GM18505 (cell line): ENCODE data around the gene TMEM165.

ENCODE experiments used
- ATAC-seq: cut with Tn5 transposase; IDR thresholded peaks from one replicate; pipeline ENCODE4 v1.9.1; 2021; ENCODE audit not compliant: unreplicated experiment
- POLR2A ChIP-seq: IDR thresholded peaks from 4 replicates; pipeline ENCODE4 v1.6.1; 2011; ENCODE audit warnings: borderline replicate concordance; ENCODE audit not compliant: insufficient read depth, insufficient read length; ENCODE audit errors: extremely low read depth

The TMEM165 gene

GRCh38 chr4:55380576-55380975 lies 15.2 kb upstream of the TMEM165 start:
- ATAC-seq, result no peak
- no peak for TF ChIP-seq POLR2A

GRCh38 chr4:55381502-55381901 lies 14.3 kb upstream of the TMEM165 start:
- no peak for TF ChIP-seq POLR2A
- no peak for ATAC-seq

DNA sequence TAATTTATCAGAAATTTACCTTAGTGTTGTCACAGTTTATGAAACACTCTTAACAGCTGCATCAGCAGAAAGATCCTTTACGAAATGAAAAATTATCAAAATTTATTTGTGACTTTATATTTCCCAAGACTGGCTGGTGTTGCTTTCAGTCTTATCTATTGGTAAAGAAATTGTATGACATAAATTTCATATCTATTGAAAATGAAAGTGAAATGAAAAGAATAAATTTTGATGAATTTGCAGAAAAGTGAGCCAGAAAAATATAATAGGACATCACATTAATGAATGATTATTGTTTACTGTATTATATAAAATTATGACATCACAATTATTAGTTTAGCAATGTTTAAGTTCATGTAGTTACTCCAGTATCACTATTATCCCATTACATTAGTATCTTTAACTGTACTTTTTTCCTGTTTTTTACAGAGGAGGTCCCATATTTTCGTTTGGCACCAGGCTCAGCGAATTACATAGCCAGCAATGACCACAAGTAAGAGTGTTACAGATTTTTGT lies 13.2 kb upstream of the TMEM165 start:
- no peak for ATAC-seq
- no peak for TF ChIP-seq POLR2A

DNA sequence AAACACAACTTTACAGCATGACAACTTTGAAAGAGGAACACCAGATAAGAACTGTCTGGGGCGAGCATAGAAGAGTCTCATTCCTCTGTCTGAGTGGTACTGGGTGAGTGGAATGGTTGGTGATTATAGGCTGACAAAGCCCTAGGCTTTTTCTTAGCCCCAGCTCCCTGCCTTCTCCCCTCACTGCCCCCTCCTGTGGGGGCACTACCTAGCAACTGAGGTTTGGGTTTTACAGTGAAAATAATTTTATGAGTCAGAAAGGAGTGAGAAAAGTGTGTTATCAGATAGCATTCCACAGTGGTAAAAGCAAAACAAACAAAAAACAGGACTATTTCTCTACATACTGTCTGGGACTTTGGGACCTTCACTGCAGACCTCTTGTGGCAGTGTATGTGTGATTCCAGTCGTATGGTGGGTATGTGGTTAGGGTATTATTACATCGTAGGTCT lies 10.5 kb upstream of the TMEM165 start:
- no peak for TF ChIP-seq POLR2A
- no peak for ATAC-seq

DNA sequence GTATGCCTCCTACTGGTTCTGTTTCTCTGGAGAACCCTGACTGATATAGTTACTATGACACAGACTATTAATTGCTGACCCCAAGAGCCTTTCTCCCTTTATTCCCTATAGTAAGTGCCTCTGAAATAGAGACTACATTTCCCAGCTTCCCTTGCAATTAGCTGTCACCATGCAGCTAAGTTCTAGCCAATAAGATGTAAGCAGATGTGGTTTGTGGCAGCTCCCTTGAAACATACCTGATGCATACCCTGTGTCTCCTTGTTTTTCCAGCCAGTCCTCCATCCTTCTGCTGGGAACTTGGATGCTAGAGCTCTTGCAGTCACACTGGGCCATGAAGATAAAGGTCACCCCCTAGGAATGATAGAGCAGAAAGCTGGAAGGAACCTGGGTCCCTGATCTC lies 9.7 kb upstream of the TMEM165 start:
- TF ChIP-seq POLR2A, result no peak
- peak; percentile 62 for ATAC-seq

DNA sequence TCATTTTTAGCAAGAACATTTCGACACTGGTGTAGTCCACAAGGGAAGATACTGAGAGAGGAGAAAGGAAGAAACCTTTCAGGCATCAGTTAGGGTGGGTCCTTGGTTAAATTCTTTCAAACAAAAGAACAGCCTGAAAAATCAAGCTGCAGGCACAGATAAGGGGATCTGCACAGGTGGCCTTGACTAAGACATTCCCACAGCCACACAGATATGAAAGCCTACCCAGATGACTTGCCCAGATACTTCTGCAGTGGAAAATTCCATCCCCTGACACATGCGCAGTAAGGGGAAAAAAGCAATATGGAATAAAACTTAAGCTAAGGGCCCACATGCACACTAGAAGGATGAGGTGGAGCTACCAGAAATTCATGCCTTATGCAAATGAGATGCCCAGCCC lies 8.9 kb upstream of the TMEM165 start:
- ATAC-seq, result no peak
- no peak for TF ChIP-seq POLR2A

GRCh38 chr4:55393461-55394320 lies 2.1 kb upstream of the TMEM165 start:
- TF ChIP-seq POLR2A, result no peak
- ATAC-seq, result no peak

- no peak for TF ChIP-seq POLR2A
- no peak for ATAC-seq
Measured at GRCh38 chr4:55395218-55395528, 584 bp upstream of the TMEM165 start.

- ATAC-seq, result peak; percentile 26
- no peak for TF ChIP-seq POLR2A
Measured at GRCh38 chr4:55396308-55397125, 760 bp downstream of the TMEM165 start.

GRCh38 chr4:55397126-55397436 lies 1.3 kb downstream of the TMEM165 start:
- TF ChIP-seq POLR2A, result no peak
- ATAC-seq, result no peak

GRCh38 chr4:55397520-55398321 lies 2.0 kb downstream of the TMEM165 start:
- no peak for TF ChIP-seq POLR2A
- no peak for ATAC-seq

DNA sequence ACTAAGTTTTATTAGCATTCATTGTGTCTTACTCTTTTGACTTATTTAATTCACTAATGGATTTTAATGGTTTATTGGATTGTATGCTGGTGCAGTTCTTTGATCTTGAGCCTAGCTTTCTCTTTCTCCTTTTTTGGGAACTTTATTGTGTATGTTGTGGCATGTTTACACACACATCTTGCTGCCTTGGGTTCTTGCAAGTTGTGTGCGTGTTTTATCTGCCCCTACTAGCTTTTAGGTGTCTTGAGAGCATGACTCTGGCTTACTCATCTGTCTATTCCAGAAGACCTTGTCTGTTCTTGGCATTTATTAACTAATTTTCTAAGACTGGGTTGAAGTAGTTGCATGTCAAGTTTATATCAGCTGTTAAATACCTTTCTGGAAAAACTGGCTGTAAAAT lies 2.7 kb downstream of the TMEM165 start:
- ATAC-seq, result no peak
- no peak for TF ChIP-seq POLR2A

GRCh38 chr4:55398966-55399365 lies 3.2 kb downstream of the TMEM165 start:
- ATAC-seq, result no peak
- TF ChIP-seq POLR2A, result no peak
